GM23338 (cell line): Measurements from ENCODE around the gene PDX1. TPM values are rescaled to one million over a fixed set of nuclear protein-coding genes. Genes with fewer than 3 reads are reported as not detected.

Experiments used
- ATAC-seq: fragments of 200-7000 bp; cut with Tn5 transposase; 3 replicates; pipeline ENCODE4 v1.9.1; 2020
- DNase-seq: peaks from one replicate; pipeline ENCODE4 v3.0.0-alpha.2; 2015; ENCODE audit warnings: low spot score
- H2AFZ ChIP-seq: fragments of 200-600 bp; sonication (generic); 2 replicates; pipeline ENCODE4 v1.8.0; 2016; ENCODE audit warnings: antibody characterized with exemption, mild to moderate bottlenecking, moderate library complexity
- H3F3A ChIP-seq: fragments of 200-600 bp; sonication (generic); replicated peaks from 2 replicates; pipeline ENCODE4 v1.8.0; 2017; ENCODE audit warnings: antibody characterized with exemption, mixed run types, low read depth
- H3K27ac ChIP-seq: fragments of 200-600 bp; sonication (generic); 2 replicates; pipeline ENCODE4 v1.6.1; 2016; ENCODE audit warnings: low read depth
- H3K27me3 ChIP-seq: fragments of 200-600 bp; sonication (generic); 2 replicates; pipeline ENCODE4 v1.8.0; 2016; ENCODE audit warnings: mild to moderate bottlenecking, mixed run types, moderate library complexity; ENCODE audit not compliant: insufficient read depth
- H3K36me3 ChIP-seq: fragments of 200-600 bp; sonication (generic); 2 replicates; pipeline ENCODE4 v1.8.0; 2016; ENCODE audit warnings: mild to moderate bottlenecking; ENCODE audit not compliant: insufficient read depth
- H3K4me1 ChIP-seq: fragments of 200-600 bp; sonication (generic); 2 replicates; pipeline ENCODE4 v1.8.0; 2016; ENCODE audit warnings: mild to moderate bottlenecking, moderate library complexity; ENCODE audit not compliant: insufficient read depth
- H3K4me2 ChIP-seq: fragments of 200-600 bp; sonication (generic); 2 replicates; pipeline ENCODE4 v1.7.1; 2017; ENCODE audit warnings: mixed run types
- H3K4me3 ChIP-seq: fragments of 200-600 bp; sonication (generic); 2 replicates; pipeline ENCODE4 v1.6.1; 2016; ENCODE audit warnings: mixed run types
- H3K79me2 ChIP-seq: fragments of 200-600 bp; sonication (generic); replicated peaks from 2 replicates; pipeline ENCODE4 v1.8.0; 2017; ENCODE audit warnings: mild to moderate bottlenecking; ENCODE audit not compliant: insufficient read depth
- H3K9me2 ChIP-seq: fragments of 200-600 bp; sonication (generic); 2 replicates; pipeline ENCODE4 v1.8.0; 2017; ENCODE audit not compliant: insufficient read depth
- H4K20me1 ChIP-seq: fragments of 200-600 bp; sonication (generic); replicated peaks from 2 replicates; pipeline ENCODE4 v1.8.0; 2017; ENCODE audit warnings: mild to moderate bottlenecking; ENCODE audit not compliant: insufficient read depth
- H3K27ac Mint-ChIP-seq: 2 replicates; pipeline ENCODE4 v1.8.0; 2020; ENCODE audit warnings: inconsistent platforms, mild to moderate bottlenecking, moderate library complexity, mixed read lengths
- H3K27me3 Mint-ChIP-seq: 3 replicates; pipeline ENCODE4 v1.8.0; 2022; ENCODE audit warnings: low read depth, mild to moderate bottlenecking, moderate library complexity, mixed read lengths, inconsistent platforms; ENCODE audit not compliant: insufficient read depth, poor library complexity
- H3K36me3 Mint-ChIP-seq: 3 replicates; pipeline ENCODE4 v1.8.0; 2021; ENCODE audit warnings: low read depth, mild to moderate bottlenecking, inconsistent platforms, moderate library complexity, mixed read lengths
- H3K4me1 Mint-ChIP-seq: 3 replicates; pipeline ENCODE4 v1.8.0; 2020; ENCODE audit warnings: mild to moderate bottlenecking, inconsistent platforms, mixed read lengths
- H3K4me3 Mint-ChIP-seq: 3 replicates; pipeline ENCODE4 v1.8.0; 2021; ENCODE audit warnings: moderate library complexity, mild to moderate bottlenecking, inconsistent platforms, mixed read lengths
- H3K9me3 Mint-ChIP-seq: 3 replicates; pipeline ENCODE4 v1.8.0; 2020; ENCODE audit warnings: moderate library complexity, mild to moderate bottlenecking, inconsistent platforms, mixed read lengths
- CREB1 ChIP-seq: fragments of 250-450 bp; sonication (Bioruptor Pico); IDR thresholded peaks from 2 replicates; pipeline ENCODE4 v1.5.0; 2020; ENCODE audit warnings: low read depth, mild to moderate bottlenecking, moderate library complexity
- EZH2 ChIP-seq: fragments of 200-600 bp; sonication (generic); IDR thresholded peaks from one replicate; pipeline ENCODE4 v1.8.0; 2017; ENCODE audit warnings: antibody characterized with exemption, mild to moderate bottlenecking, low read depth; ENCODE audit not compliant: unreplicated experiment
- EZH2phosphoT487 ChIP-seq: fragments of 200-600 bp; sonication (generic); IDR thresholded peaks from one replicate; pipeline ENCODE4 v1.8.1; 2018; ENCODE audit warnings: antibody characterized with exemption; ENCODE audit not compliant: unreplicated experiment
- JUNB ChIP-seq: IDR thresholded peaks from one replicate; pipeline ENCODE4 v1.6.1; 2016; ENCODE audit warnings: antibody characterized with exemption; ENCODE audit not compliant: unreplicated experiment
- NANOG ChIP-seq: IDR thresholded peaks from 2 replicates; pipeline ENCODE4 v1.6.1; 2016; ENCODE audit warnings: antibody characterized with exemption, borderline replicate concordance
- ZNF331 ChIP-seq: fragments of 250-450 bp; sonication (Bioruptor Pico); IDR thresholded peaks from 2 replicates; pipeline ENCODE4 v1.5.0; 2020; ENCODE audit warnings: low read depth, mild to moderate bottlenecking, moderate library complexity
- ZNF462 ChIP-seq: fragments of 250-450 bp; sonication (Bioruptor Pico); IDR thresholded peaks from 2 replicates; pipeline ENCODE4 v1.5.0; 2020; ENCODE audit warnings: mild to moderate bottlenecking, moderate library complexity
- polyA plus RNA-seq: library from polyadenylated mRNA; unstranded; fragments of >200 nt; fragmentation: Nextera tagmentation; extraction: Ambion mirVana; gene quantifications from 2 replicates; pipeline ENCODE4 v1.2.1, GENCODE V29; 2016
- total RNA-seq: library from RNA; depleted of rRNA; stranded (reverse); fragments of >200 nt; shearing (Covaris generic); gene quantifications from 2 replicates; pipeline ENCODE4 v1.2.3, GENCODE V29; 2014
- TF ChIP-seq, protein P1 (sequence below), 2 experiments: fragments of 200-600 bp in 1 of 2; sonication (generic) in 1 of 2; conservative IDR thresholded peaks; 2 replicates each; pipeline versions ENCODE4 v1.5.1 to v1.6.1; 2016 to 2017; ENCODE audit warnings: antibody characterized with exemption in 2 of 2, low read depth in 2 of 2, mild to moderate bottlenecking in 2 of 2, moderate library complexity in 1 of 2

PDX1 gene
- total and polyA plus RNA-seq, 2 experiments from 2014 or later = not detected

DNA sequence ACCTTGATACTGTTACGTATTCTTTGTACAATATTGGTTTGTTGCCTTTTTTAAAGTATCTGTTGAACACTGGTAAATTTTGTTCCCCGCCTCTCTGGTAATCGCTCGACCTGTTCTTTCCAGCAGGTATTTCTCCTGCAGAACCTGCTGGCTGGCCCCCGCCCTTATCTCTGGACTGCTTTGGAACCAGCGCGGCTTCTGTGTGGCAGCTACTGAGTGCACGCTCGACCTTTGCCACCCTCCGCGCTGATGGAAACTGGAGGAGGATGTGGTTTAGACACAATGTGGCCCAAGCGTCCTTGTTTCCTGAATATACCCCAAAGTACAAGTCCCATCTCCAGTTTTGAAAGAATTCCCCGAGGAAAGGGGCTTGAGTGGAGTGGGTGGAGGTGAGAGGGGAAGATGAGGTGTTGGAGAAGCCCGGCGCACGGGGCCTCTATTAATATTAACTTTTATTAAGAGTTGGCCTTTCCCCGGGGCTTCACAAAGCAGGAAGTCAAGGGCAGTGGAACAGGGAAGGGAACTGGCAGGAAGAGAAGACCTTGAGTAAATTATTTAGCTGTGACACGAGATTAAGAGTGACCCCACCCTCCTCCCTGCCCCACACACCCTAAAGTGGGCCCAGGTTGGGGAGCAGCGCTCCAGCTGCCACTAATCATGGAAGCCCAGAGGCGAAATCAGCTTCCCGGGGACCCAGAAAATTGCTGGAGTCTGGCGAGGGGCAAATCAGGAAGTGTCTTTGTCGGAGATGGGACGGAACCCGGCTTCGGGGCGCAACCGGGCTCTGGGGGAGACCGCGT is 33.3 kb downstream of the PDX1 start:
- peak overlapping the region; percentile 65 for H3K4me3 ChIP-seq
- peak; percentile 59 for TF ChIP-seq EZH2phosphoT487
- TF ChIP-seq ZNF331 = no peak
- peak; percentile 76 for TF ChIP-seq EZH2
- peaks cover 92% of the 10 kb centered on the region for H3K27me3 ChIP-seq
- no peaks in the 10 kb centered on the region for H3K79me2 ChIP-seq
- H3K36me3 ChIP-seq = no peaks in the 10 kb centered on the region
- Mint-ChIP-seq H3K4me1 (peaks cover 7% of the 10 kb centered on the region; the same call in 2 of the 3 replicates), H3K9me3 (peaks cover 2% of the 10 kb centered on the region; the same call in 2 of the 3 replicates), H3K36me3 (no peaks in the 10 kb centered on the region), H3K27ac (no peak overlapping the region), H3K27me3 (peaks cover 78% of the 10 kb centered on the region), H3K4me3 (peak overlapping the region; percentile 72)
- H3K4me1 ChIP-seq = peaks cover 7% of the 10 kb centered on the region
- H3K9me2 ChIP-seq = 0 out of 2 replicates have a peak, but pooled peaks cover 2% of the 10 kb centered on the region
- ATAC-seq (peak; percentile 10), DNase-seq (no peak)
- peaks cover 28% of the 10 kb centered on the region for H4K20me1 ChIP-seq
- H3F3A ChIP-seq = peaks cover 7% of the 10 kb centered on the region; the same call in 1 of the 2 replicates
- H3K27ac ChIP-seq = no peak overlapping the region
- H2AFZ ChIP-seq = peak overlapping the region; percentile 91
- H3K4me2 ChIP-seq = peak overlapping the region; percentile 88

- DNase-seq (peak; percentile 92), ATAC-seq (peak; percentile 96)
- H4K20me1 ChIP-seq = peaks cover 32% of the 10 kb centered on the region
- H3F3A ChIP-seq = peaks cover 10% of the 10 kb centered on the region
- H3K27me3 ChIP-seq = peaks cover 99% of the 10 kb centered on the region
- H3K4me1 Mint-ChIP-seq = peaks cover 7% of the 10 kb centered on the region; the same call in 2 of the 3 replicates
- TF ChIP-seq CREB1 (CRISPR knock-in tag) (0 out of 2 replicates have a peak, but pooled peaks have one; percentile 32), JUNB (no peak), EZH2phosphoT487 (peak; percentile 89), NANOG (no peak), ZNF331 (no peak), EZH2 (peak; percentile 96), ZNF462 (no peak)
- TF ChIP-seq, protein P1, sequence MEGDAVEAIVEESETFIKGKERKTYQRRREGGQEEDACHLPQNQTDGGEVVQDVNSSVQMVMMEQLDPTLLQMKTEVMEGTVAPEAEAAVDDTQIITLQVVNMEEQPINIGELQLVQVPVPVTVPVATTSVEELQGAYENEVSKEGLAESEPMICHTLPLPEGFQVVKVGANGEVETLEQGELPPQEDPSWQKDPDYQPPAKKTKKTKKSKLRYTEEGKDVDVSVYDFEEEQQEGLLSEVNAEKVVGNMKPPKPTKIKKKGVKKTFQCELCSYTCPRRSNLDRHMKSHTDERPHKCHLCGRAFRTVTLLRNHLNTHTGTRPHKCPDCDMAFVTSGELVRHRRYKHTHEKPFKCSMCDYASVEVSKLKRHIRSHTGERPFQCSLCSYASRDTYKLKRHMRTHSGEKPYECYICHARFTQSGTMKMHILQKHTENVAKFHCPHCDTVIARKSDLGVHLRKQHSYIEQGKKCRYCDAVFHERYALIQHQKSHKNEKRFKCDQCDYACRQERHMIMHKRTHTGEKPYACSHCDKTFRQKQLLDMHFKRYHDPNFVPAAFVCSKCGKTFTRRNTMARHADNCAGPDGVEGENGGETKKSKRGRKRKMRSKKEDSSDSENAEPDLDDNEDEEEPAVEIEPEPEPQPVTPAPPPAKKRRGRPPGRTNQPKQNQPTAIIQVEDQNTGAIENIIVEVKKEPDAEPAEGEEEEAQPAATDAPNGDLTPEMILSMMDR (conservative IDR thresholded peaks at IDR 0.05; ENCODE audit: low read depth in 2 of 2) = peak; percentile 68 to 88
- 0 out of 2 replicates have a peak, but pooled peaks cover 2% of the 10 kb centered on the region for H3K9me2 ChIP-seq
- H3K4me1 ChIP-seq = peaks cover 7% of the 10 kb centered on the region
- no peaks in the 10 kb centered on the region; the same call in 2 of the 3 replicates for H3K9me3 Mint-ChIP-seq
- H3K27me3 Mint-ChIP-seq = peaks cover 81% of the 10 kb centered on the region
- no peaks in the 10 kb centered on the region for H3K36me3 ChIP-seq
- H3K4me3 Mint-ChIP-seq = peak overlapping the region; percentile 72
- peak overlapping the region; percentile 65 for H3K4me3 ChIP-seq
- H3K27ac ChIP-seq = no peak overlapping the region
- H2AFZ ChIP-seq = peak overlapping the region; percentile 91
- H3K27ac Mint-ChIP-seq = no peak overlapping the region
- H3K36me3 Mint-ChIP-seq = no peaks in the 10 kb centered on the region
- H3K4me2 ChIP-seq = peak overlapping the region; percentile 88
- no peaks in the 10 kb centered on the region for H3K79me2 ChIP-seq
Observed at GRCh38 chr13:27953676-27954405, 34.0 kb downstream of the PDX1 start.
